Activated CD8-positive, alpha-beta T cell treated with anti-CD3 and anti-CD28 coated beads, Interleukin-2, amount 10 ng/mL, durations not matched to agents 7 days and 5 days (primary cell): ENCODE measurements around the gene COMMD3. TPM values are rescaled to one million over a fixed set of nuclear protein-coding genes. Genes with fewer than 3 reads are reported as not detected.
"Not testable (repeated sequence)": the region's sequence is repeated elsewhere in the genome, so short reads cannot be mapped to it uniquely, and the experiment has no call there.

ENCODE experiments used
- ATAC-seq: fragments of 150-1000 bp; cut with Tn5 transposase; one replicate; pipeline ENCODE4 v1.10.0; 2021; ENCODE audit warnings: moderate library complexity
- CTCF ChIA-PET: fragments of 350-600 bp; sonication (Branson Sonifier 250); formaldehyde crosslinking; loops from one replicate; lab custom pipeline; 2021; ENCODE audit warnings: antibody characterized with exemption; lab: Charles Lee
- POLR2A ChIA-PET: fragments of 350-600 bp; sonication (Branson Sonifier 250); formaldehyde crosslinking; loops from one replicate; lab custom pipeline; 2021; ENCODE audit warnings: antibody characterized with exemption; lab: Charles Lee
- DNase-seq: peaks from one replicate; pipeline ENCODE4 v3.0.0-alpha.2; 2020
- H3K27ac Mint-ChIP-seq: one replicate; pipeline ENCODE4 v1.8.0; 2021; ENCODE audit warnings: mild to moderate bottlenecking, mixed read lengths
- H3K27me3 Mint-ChIP-seq: one replicate; pipeline ENCODE4 v1.8.0; 2021; ENCODE audit warnings: low read depth, mixed read lengths
- H3K36me3 Mint-ChIP-seq: one replicate; pipeline ENCODE4 v1.8.0; 2021; ENCODE audit warnings: low read depth, mixed read lengths
- H3K4me1 Mint-ChIP-seq: one replicate; pipeline ENCODE4 v1.8.0; 2021; ENCODE audit warnings: low read depth, mixed read lengths
- H3K4me3 Mint-ChIP-seq: one replicate; pipeline ENCODE4 v1.8.0; 2021; ENCODE audit warnings: mild to moderate bottlenecking, mixed read lengths
- H3K9me3 Mint-ChIP-seq: one replicate; pipeline ENCODE4 v1.8.0; 2022; ENCODE audit warnings: mixed read lengths; ENCODE audit not compliant: insufficient read depth
- total RNA-seq, 2 experiments: library from RNA; stranded (reverse); gene quantifications; one replicate each; pipeline ENCODE4 v1.2.3, GENCODE V29; 2021

Gene COMMD3
- total RNA-seq, 2 experiments from 2014 or later, result 59.7 to 63.3 TPM

GRCh38 chr10:22309180-22310000, 6.8 kb upstream of the COMMD3 start:
- H3K9me3 Mint-ChIP-seq, result no peaks in the 10 kb centered on the region
- no peaks in the 10 kb centered on the region for H3K4me1 Mint-ChIP-seq
- no peak for ATAC-seq
- CTCF ChIA-PET, result interaction anchor here (1.8 kb wide), 1 partner anchor 11 kb away, joined by 5 read pairs; no protein-coding TSS in a partner anchor
- no peak overlapping the region for H3K4me3 Mint-ChIP-seq
- H3K27ac Mint-ChIP-seq, result no peak overlapping the region
- no peak for DNase-seq
- POLR2A ChIA-PET, result interaction anchor here (0.7 kb wide), 2 partner anchors 33 to 80 kb away, joined by 3 read pairs; no protein-coding TSS in a partner anchor
- H3K27me3 Mint-ChIP-seq, result peaks cover 13% of the 10 kb centered on the region
- H3K36me3 Mint-ChIP-seq, result no peaks in the 10 kb centered on the region

DNA sequence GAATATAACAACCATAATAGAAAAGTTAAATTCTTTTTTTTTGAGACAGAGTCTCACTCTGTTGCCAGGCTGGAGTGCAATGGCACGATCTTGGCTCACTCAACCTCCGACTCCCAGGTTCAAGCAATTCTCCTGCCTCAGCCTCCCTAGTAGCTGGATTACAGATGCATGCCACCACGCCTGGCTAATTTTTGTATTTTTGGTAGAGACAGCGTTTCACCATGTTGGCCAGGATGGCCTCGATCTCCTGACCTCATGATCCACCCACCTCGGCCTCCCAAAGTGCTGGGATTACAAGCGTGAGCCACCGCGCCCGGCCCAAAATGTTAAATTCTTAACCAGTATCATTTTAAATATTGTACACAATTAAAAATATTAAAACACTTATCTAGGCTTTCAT, 6.2 kb upstream of the COMMD3 start:
- H3K4me3 Mint-ChIP-seq, result not testable (repeated sequence)

DNA sequence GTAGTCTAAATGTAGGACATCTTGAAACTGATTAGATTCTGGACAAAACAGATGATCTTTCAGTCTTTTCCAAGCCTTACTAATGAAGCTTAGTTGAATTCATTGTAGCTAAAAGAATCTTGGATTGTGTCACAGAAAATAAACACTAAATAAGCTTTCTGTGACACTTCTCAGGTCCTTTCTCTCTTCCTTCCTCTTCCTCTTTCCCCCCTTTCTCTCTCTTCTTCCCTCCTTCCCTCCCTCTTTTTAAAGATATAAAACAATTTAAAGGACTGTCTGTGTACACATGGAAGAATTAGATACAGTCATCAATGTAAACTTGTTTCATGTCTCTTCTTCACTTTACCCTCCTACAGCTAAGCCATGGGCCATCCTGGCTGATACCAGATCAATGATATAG, 5.3 kb upstream of the COMMD3 start:
- CTCF ChIA-PET, result interaction anchor here (1.8 kb wide), 1 partner anchor 9 kb away, joined by 5 read pairs; no protein-coding TSS in a partner anchor
- peaks cover 14% of the 10 kb centered on the region for H3K27me3 Mint-ChIP-seq
- peaks cover 12% of the 10 kb centered on the region for H3K4me1 Mint-ChIP-seq
- H3K27ac Mint-ChIP-seq, result no peak overlapping the region
- POLR2A ChIA-PET, result no interaction called here
- no peak overlapping the region for H3K4me3 Mint-ChIP-seq
- no peaks in the 10 kb centered on the region for H3K9me3 Mint-ChIP-seq
- no peaks in the 10 kb centered on the region for H3K36me3 Mint-ChIP-seq
- ATAC-seq (no peak), DNase-seq (no peak)

More for the DNA sequence above, 6.2 kb upstream of the COMMD3 start:
- not testable (repeated sequence) for ATAC-seq, H3K36me3 Mint-ChIP-seq, H3K9me3 Mint-ChIP-seq, DNase-seq, H3K4me1 Mint-ChIP-seq, H3K27ac Mint-ChIP-seq
- POLR2A ChIA-PET, result interaction anchor here (0.7 kb wide), 2 partner anchors 33 to 81 kb away, joined by 3 read pairs; no protein-coding TSS in a partner anchor
- H3K27me3 Mint-ChIP-seq, result peaks cover 16% of the 10 kb centered on the region
- CTCF ChIA-PET, result interaction anchor here (1.8 kb wide), 1 partner anchor 10 kb away, joined by 5 read pairs; no protein-coding TSS in a partner anchor

- CTCF ChIA-PET, result interaction anchor here (1.0 to 2.4 kb wide), 4 partner anchors 17 to 84 kb away, joined by 3 to 8 read pairs (median 4); no protein-coding TSS in a partner anchor
These were observed 1.3 kb upstream of the COMMD3 start for GRCh38 chr10:22314852-22315251.

GRCh38 chr10:22315455-22316285, 518 bp upstream of the COMMD3 start:
- H3K9me3 Mint-ChIP-seq, result no peaks in the 10 kb centered on the region
- peak overlapping the region; percentile 75 for H3K27ac Mint-ChIP-seq
- H3K27me3 Mint-ChIP-seq, result peaks cover 14% of the 10 kb centered on the region
- peak overlapping the region; percentile 83 for H3K4me3 Mint-ChIP-seq
- peaks cover 36% of the 10 kb centered on the region for H3K4me1 Mint-ChIP-seq
- DNase-seq (no peak), ATAC-seq (peak; percentile 35)
- H3K36me3 Mint-ChIP-seq, result peaks cover 13% of the 10 kb centered on the region
- CTCF ChIA-PET, result interaction anchor here (0.8 to 2.4 kb wide), 14 partner anchors 9 to 322 kb away, joined by 3 to 9 read pairs (median 3); partner anchors contain the start of gene DNAJC1
- POLR2A ChIA-PET, result interaction anchor here (0.6 to 2.5 kb wide), 13 partner anchors 8 to 951 kb away, joined by 3 to 20 read pairs (median 4); partner anchors contain the start of gene DNAJC1

More at GRCh38 chr10:22314852-22315251, 1.3 kb upstream of the COMMD3 start:
- no peak for ATAC-seq
- Mint-ChIP-seq H3K4me3 (peak overlapping the region; percentile 83), H3K27ac (no peak overlapping the region), H3K4me1 (peaks cover 33% of the 10 kb centered on the region), H3K9me3 (no peaks in the 10 kb centered on the region), H3K27me3 (peaks cover 10% of the 10 kb centered on the region), H3K36me3 (peaks cover 10% of the 10 kb centered on the region)
- POLR2A ChIA-PET, result interaction anchor here (2.0 to 2.5 kb wide), 4 partner anchors 10 to 311 kb away, joined by 8 to 20 read pairs (median 14); partner anchors contain the start of gene DNAJC1
- no peak for DNase-seq

- H3K27me3 Mint-ChIP-seq, result peaks cover 16% of the 10 kb centered on the region
- ChIA-PET CTCF (interaction anchor here (1.0 to 1.7 kb wide), 4 partner anchors 9 to 314 kb away, joined by 3 to 9 read pairs (median 4); partner anchors contain the start of gene DNAJC1), POLR2A (interaction anchor here (0.7 to 2.5 kb wide), 10 partner anchors 8 to 784 kb away, joined by 3 to 20 read pairs (median 6); partner anchors contain the start of gene DNAJC1)
- H3K27ac Mint-ChIP-seq, result peak overlapping the region; percentile 87
- DNase-seq (no peak), ATAC-seq (no peak)
- peaks cover 36% of the 10 kb centered on the region for H3K4me1 Mint-ChIP-seq
- H3K9me3 Mint-ChIP-seq, result no peaks in the 10 kb centered on the region
- peak overlapping the region; percentile 88 for H3K4me3 Mint-ChIP-seq
- H3K36me3 Mint-ChIP-seq, result peaks cover 15% of the 10 kb centered on the region
These were observed 835 bp downstream of the COMMD3 start for GRCh38 chr10:22317076-22317370.

GRCh38 chr10:22317771-22318565, 1.8 kb downstream of the COMMD3 start:
- ChIA-PET CTCF (interaction anchor here (0.7 kb wide), 2 partner anchors 27 to 84 kb away, joined by 3 read pairs; partner anchors contain the start of gene SPAG6), POLR2A (interaction anchor here (0.7 to 1.3 kb wide), 3 partner anchors 52 to 119 kb away, joined by 3 to 5 read pairs (median 4); no protein-coding TSS in a partner anchor)
- peak overlapping the region; percentile 25 for H3K4me3 Mint-ChIP-seq
- no peaks in the 10 kb centered on the region for H3K9me3 Mint-ChIP-seq
- H3K36me3 Mint-ChIP-seq, result peaks cover 24% of the 10 kb centered on the region
- peaks cover 24% of the 10 kb centered on the region for H3K27me3 Mint-ChIP-seq
- DNase-seq (no peak), ATAC-seq (no peak)
- H3K4me1 Mint-ChIP-seq, result peaks cover 44% of the 10 kb centered on the region
- no peak overlapping the region for H3K27ac Mint-ChIP-seq

DNA sequence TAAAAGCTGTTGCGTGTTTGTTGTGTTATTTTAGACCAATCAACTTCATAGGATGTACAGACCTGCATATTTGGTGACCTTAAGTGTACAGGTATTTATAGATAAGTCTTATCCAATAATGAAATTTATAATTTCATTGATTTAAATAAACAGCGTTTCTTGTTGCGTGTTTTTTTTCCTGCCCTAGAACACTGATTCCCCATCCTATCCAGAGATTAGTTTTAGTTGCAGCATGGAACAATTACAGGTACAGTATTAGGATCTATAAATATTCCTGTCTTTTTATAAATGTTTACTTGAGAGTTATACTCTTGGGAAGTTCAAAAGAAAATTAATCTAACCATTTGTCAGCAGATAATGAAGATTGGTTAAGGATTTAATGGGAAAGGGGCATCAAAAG, 2.6 kb downstream of the COMMD3 start:
- Mint-ChIP-seq H3K27me3 (peaks cover 32% of the 10 kb centered on the region), H3K36me3 (peaks cover 24% of the 10 kb centered on the region), H3K9me3 (no peaks in the 10 kb centered on the region), H3K4me1 (peaks cover 51% of the 10 kb centered on the region), H3K4me3 (no peak overlapping the region), H3K27ac (no peak overlapping the region)
- DNase-seq (no peak), ATAC-seq (no peak)
- CTCF ChIA-PET, result interaction anchor here (0.7 to 1.5 kb wide), 2 partner anchors 85 to 670 kb away, joined by 3 read pairs; no protein-coding TSS in a partner anchor
- POLR2A ChIA-PET, result interaction anchor here (1.1 to 1.8 kb wide), 3 partner anchors 90 to 118 kb away, joined by 3 to 5 read pairs (median 5); no protein-coding TSS in a partner anchor

- Mint-ChIP-seq H3K9me3 (no peaks in the 10 kb centered on the region), H3K4me3 (peak overlapping the region; percentile 82), H3K27ac (peak overlapping the region; percentile 88), H3K4me1 (peaks cover 59% of the 10 kb centered on the region), H3K27me3 (peaks cover 40% of the 10 kb centered on the region), H3K36me3 (peaks cover 24% of the 10 kb centered on the region)
- CTCF ChIA-PET, result interaction anchor here (0.8 to 1.5 kb wide), 6 partner anchors 10 to 670 kb away, joined by 3 to 5 read pairs (median 4); no protein-coding TSS in a partner anchor
- POLR2A ChIA-PET, result interaction anchor here (1.1 to 1.8 kb wide), 2 partner anchors 16 to 117 kb away, joined by 3 to 5 read pairs; no protein-coding TSS in a partner anchor
- DNase-seq, result no peak
- ATAC-seq, result no peak
These were observed 3.4 kb downstream of the COMMD3 start for GRCh38 chr10:22319547-22319979.

GRCh38 chr10:22319980-22320558, 3.9 kb downstream of the COMMD3 start:
- ATAC-seq (no peak), DNase-seq (no peak)
- H3K9me3 Mint-ChIP-seq, result no peaks in the 10 kb centered on the region
- ChIA-PET POLR2A (interaction anchor here (1.1 to 1.8 kb wide), 2 partner anchors 15 to 117 kb away, joined by 3 to 5 read pairs; no protein-coding TSS in a partner anchor), CTCF (interaction anchor here (0.8 to 1.5 kb wide), 6 partner anchors 10 to 669 kb away, joined by 3 to 5 read pairs (median 4); no protein-coding TSS in a partner anchor)
- peaks cover 60% of the 10 kb centered on the region for H3K4me1 Mint-ChIP-seq
- H3K27ac Mint-ChIP-seq, result peak overlapping the region; percentile 88
- H3K4me3 Mint-ChIP-seq, result peak overlapping the region; percentile 82
- peaks cover 41% of the 10 kb centered on the region for H3K27me3 Mint-ChIP-seq
- H3K36me3 Mint-ChIP-seq, result peaks cover 24% of the 10 kb centered on the region
